GM21825 (cell line): ENCODE measurements around the gene FLYWCH1.

Experiments
- ATAC-seq: cut with Tn5 transposase; IDR thresholded peaks from one replicate; pipeline ENCODE4 v1.9.1; 2021; ENCODE audit warnings: mild to moderate bottlenecking, moderate library complexity; ENCODE audit not compliant: unreplicated experiment

The FLYWCH1 gene

DNA sequence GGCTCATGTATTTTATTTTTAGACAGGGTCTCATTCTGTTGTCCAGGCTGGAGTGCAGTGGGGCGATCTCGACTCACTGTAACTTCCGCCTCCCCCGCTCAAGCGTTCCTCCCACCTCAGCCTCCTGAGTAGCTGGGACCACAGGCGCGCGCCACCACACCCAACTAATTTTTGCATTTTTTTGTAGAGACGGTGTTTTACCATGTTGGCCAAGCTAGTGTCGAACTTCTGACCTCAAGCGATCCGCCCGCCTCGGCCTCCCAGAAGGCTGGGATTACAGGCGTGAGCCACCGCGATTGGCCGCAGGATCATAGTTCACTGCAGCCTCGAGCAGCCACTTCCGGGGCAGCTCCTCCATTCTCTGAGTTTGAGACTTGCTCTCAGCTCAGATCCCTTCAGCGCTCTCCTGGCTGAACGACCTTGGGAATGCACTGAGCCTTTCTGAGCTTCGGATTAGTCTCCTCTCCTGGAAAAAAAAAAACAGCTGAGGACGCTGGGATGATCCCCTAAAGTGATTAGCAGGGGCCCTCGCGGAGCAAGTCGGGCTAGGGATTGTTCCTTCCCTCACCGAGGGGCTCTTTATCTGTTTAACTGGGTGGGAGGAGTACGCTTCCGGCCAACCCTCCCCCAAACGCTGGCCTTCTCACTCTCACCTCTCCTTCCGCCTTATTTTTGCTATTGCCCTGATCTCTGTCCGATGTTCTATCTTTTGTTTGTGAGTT, 69.6 kb downstream of the FLYWCH1 start:
- no peak for ATAC-seq

GRCh38 chr16:2981899-2982250, 70.1 kb downstream of the FLYWCH1 start:
- ATAC-seq, result no peak

DNA sequence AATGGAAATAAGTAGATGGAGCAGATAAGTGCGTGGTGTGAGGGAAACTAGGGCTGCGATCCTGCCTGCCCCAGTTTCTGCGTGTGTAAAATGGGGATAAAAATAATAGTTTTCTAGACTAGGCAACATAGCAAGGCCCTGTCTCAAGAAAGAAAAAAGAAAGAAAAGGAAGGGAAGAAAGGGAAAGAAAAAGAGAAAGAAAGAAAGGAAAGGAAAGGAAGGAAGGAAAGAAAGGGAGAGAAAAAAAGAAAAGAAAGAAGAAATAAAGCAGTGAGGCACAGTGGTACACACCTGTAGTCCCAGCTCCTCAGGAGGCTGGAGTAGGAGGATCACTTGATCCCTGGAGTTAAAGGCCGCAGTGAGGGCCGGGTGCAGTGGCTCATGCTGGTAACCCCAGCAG, 70.7 kb downstream of the FLYWCH1 start:
- ATAC-seq, result no peak

DNA sequence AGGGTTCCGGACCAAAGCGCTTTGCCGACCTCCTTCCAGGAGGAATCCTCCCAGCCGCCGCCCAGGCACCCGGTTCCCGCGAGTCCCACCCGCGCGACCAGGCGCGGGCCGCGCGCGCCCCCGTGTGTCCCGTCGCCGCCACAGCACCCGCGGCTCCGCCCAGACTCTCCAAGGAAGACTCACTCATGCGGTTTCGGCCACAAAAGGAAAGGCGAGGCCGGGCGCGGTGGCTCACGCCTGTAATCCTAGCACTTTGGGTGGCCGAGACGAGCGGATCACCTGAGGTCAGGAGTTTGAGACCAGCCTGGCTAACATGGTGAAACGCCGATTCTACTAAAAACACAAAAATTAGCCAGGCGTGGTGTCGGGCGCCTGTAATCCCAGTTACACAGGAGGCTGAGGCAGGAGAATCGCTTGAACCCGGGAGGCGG, 72.0 kb downstream of the FLYWCH1 start:
- no peak for ATAC-seq

GRCh38 chr16:2985462-2985861, 73.7 kb downstream of the FLYWCH1 start:
- no peak for ATAC-seq

DNA sequence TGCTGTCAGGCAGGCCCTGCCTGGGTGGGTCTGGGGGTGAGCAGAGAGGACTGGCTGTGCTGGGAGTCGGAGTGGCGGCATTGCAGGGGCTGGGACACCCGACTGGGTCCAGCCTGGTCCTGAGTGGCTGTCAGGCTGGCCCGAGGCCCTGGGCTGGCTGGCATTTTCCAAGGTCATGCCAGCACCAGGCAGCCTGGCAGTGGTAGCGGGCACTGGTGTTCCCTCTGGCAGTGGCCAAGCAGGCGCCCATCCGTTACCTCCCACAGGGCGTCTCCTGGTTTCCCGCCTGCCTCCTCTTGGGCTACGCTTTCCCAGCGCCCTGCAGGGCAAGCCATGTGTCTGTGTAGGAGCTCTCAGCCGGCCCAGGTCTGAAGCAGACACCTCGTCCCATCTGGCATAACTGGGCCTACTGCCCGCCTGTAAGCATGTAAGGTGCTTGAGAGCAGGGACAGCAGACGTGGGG, 74.2 kb downstream of the FLYWCH1 start:
- no peak for ATAC-seq

DNA sequence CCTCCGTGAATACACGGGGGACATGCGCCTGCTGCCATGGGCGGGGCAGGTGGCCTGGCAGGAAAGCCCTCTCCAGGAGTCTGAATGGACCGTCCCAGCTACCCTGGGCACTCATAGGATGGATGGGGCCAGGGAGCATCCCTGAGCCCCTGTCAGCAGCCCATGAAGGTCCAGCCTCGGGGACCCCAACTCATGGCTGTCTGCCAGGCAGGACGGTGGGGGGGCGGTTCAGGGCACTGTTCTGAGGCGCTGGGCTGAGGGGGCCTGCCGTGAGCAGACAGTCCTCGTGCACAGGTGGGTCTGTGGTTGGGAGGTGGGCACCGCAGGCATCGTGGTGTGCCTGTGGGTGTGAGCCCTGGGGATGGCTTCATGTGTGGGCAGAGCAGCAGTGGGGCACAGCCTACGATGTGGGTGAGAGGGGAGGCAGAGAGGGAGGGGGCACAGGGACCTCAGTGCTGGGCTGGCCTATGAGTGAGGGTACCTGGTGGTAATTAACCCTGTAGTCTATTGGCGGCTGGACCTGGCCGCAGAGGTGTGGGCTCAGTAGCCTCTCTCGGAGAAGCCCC, 75.0 kb downstream of the FLYWCH1 start:
- no peak for ATAC-seq

- no peak for ATAC-seq
Measured at GRCh38 chr16:2987286-2987685, 75.6 kb downstream of the FLYWCH1 start.

DNA sequence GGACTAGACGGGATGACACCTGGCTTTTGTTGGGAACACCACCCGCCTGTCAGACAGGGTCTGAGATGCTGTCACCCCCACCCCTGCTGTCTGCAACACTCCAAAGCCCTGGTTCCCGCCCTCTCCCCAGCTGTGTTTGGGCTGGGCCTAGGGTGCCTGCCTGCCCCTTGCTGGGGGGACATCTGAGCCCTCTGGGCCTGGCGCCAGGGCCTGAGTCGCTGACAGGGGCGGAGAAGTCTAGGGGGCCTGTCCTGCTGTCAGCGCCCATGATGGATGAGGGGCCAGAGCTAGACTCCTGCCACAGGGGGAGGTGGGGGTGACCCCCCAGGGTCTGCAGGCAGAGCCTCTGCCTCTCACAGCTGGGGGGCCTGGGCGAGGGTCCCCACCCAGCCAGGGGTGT, 76.1 kb downstream of the FLYWCH1 start:
- ATAC-seq, result no peak

DNA sequence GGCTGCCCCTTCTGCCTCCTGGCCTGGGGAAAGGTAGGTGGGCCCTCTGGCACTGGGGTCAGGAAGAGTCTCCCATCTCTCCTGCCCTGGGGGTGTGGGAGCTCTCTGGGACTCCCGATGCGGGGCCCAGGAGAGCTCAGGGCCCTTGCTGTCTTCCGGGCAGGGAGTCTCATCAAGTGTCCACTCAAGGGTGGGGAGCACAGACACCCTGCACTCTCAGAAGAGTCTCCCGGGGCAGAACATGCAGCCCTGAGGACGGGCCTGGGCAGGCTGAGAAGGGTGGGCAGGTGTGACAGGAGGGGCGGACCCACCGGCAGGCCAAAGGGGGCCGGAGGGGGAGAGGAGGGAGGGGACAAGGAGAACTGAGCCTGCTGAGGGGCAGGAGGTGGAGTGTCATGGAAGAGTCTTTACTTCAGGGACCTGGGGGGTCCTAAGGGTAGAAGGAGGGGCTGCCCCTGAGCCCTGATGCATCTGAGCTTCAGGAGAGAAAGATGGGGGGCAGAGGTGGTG, 76.9 kb downstream of the FLYWCH1 start:
- no peak for ATAC-seq

GRCh38 chr16:2990891-2991290, 79.2 kb downstream of the FLYWCH1 start:
- no peak for ATAC-seq

- no peak for ATAC-seq
Measured at GRCh38 chr16:2991566-2992261, 80.0 kb downstream of the FLYWCH1 start.

DNA sequence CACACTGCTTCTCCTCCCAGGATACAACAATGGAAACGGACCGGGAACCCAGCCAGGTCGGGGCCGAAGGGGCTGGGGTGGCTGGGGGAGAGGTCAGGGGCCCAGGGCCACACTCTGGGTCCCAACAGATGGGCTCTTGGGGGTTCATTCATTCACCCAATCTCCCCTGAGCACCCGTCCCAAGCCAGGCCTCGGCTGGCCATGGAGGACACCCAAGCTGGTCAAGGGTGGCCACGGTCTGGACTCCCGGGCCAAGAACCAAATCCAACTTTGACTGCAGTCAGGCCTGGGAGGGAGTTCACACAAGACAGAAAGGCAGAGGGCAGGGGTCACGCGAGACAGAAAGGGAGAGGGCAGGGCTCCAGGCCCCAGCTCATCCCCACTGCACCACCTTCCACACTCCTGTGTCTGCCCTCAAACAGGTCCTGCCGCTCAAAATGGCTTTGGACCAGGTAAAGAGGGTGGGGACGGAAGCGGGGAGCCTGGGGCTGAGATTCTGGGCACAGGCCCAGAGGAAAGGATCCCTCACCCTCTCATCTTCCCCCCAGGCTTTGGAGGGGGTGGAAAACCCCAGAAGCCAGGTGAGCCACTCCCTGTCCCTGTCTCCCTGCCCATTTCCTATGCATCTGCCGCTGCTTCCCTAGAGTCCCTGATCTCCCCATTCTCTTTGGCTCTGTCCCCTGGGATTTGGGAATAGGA, 80.8 kb downstream of the FLYWCH1 start:
- ATAC-seq, result no peak

- no peak for ATAC-seq
Measured at GRCh38 chr16:2996298-2996697, 84.6 kb downstream of the FLYWCH1 start.

DNA sequence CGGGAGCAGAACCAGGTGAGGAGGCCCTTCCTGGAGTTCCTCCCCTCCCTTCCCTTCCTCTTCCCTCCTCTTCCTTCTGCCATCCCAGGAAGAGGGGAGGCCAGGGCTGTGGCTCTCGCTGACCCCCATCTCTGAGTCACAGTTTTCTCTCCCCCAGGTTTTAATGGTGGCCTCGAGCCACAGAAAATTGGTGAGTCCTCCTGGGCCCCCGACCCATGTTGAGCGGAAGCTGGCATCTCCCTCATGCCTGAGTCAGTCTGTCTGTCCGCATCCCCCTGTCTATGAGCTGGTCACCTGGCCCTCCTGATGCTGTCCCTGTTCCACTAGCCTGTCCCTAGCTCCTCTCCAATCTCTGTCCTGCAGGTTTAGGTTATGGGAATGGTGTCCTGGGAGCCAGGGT, 88.2 kb downstream of the FLYWCH1 start:
- no peak for ATAC-seq

GRCh38 chr16:3000540-3000939, 88.8 kb downstream of the FLYWCH1 start:
- ATAC-seq, result no peak
